K562 (cell line): Measurements from ENCODE around the gene NT5DC1. TPM values are rescaled to one million over a fixed set of nuclear protein-coding genes. Genes with fewer than 3 reads are reported as not detected.

Source experiments
- ASH1L ChIP-seq: fragments of 450-650 bp; IDR thresholded peaks from 2 replicates; pipeline ENCODE4 v1.6.1; 2018; ENCODE audit warnings: borderline replicate concordance, mild to moderate bottlenecking, low read depth; ENCODE audit not compliant: partially characterized antibody
- CHD7 ChIP-seq: fragments of 200-600 bp; sonication (generic); IDR thresholded peaks from one replicate; pipeline ENCODE4 v1.6.1; 2012; ENCODE audit warnings: mild to moderate bottlenecking, low read depth, low read length, inconsistent platforms
- FOXJ2 ChIP-seq: fragments of 200-800 bp; sonication (Bioruptor generic); IDR thresholded peaks from 2 replicates; pipeline ENCODE4 v1.6.1; 2016; ENCODE audit warnings: missing genetic modification characterization, missing compliant biosample characterization
- GTF2E2 ChIP-seq: fragments of 200-800 bp; sonication (Bioruptor generic); IDR thresholded peaks from 2 replicates; pipeline ENCODE4 v1.6.1; 2016; ENCODE audit warnings: missing genetic modification characterization, missing compliant biosample characterization
- HMBOX1 ChIP-seq: sonication (generic); IDR thresholded peaks from 2 replicates; pipeline ENCODE4 v1.6.1; 2016
- MTA1 ChIP-seq: fragments of 450-650 bp; IDR thresholded peaks from 2 replicates; pipeline ENCODE4 v1.6.1; 2017; ENCODE audit warnings: borderline replicate concordance
- NFRKB ChIP-seq: fragments of 450-650 bp; IDR thresholded peaks from 2 replicates; pipeline ENCODE4 v1.6.1; 2016; ENCODE audit warnings: low read depth
- PHF20 ChIP-seq: fragments of 450-650 bp; IDR thresholded peaks from 2 replicates; pipeline ENCODE4 v1.6.1; 2018; ENCODE audit not compliant: partially characterized antibody
- TEAD4 ChIP-seq, 2 experiments: sonication (generic) in 1 of 2; formaldehyde crosslinking in 1 of 2; IDR thresholded peaks; 2 replicates each; pipeline versions ENCODE4 v1.6.1 to v1.8.0; 2012 to 2022; ENCODE audit warnings: borderline replicate concordance in 1 of 2, inconsistent platforms in 1 of 2, low read length in 1 of 2, mild to moderate bottlenecking in 1 of 2, missing genetic modification reagents in 1 of 2
- ZNF707 ChIP-seq: fragments of 250-450 bp; sonication (Bioruptor Pico); conservative IDR thresholded peaks from 2 replicates; pipeline ENCODE4 v1.8.0; 2022; ENCODE audit warnings: inconsistent platforms, mild to moderate bottlenecking, moderate library complexity
- ZNF766 ChIP-seq: fragments of 200-800 bp; sonication (Bioruptor generic); conservative IDR thresholded peaks from 2 replicates; pipeline ENCODE4 v1.6.1; 2016; ENCODE audit warnings: missing genetic modification characterization, missing compliant biosample characterization
- polyA plus RNA-seq, 8 experiments: library from polyadenylated mRNA; depleted of rRNA in 4 of 8; stranded (reverse) in 5 of 8; unstranded in 3 of 8; fragments of >200 nt; fragmentation: Nextera tagmentation in 2 of 8; fragmentation: Illumina TruSeq in 1 of 8; extraction: Ambion mirVana in 2 of 8; extraction: Trizol in 1 of 8; gene quantifications; 2 replicates each; pipeline versions ENCODE4 v1.2.1 to v1.2.3, GENCODE V29; 2011 to 2014; ENCODE audit warnings: inconsistent platforms in 1 of 8, missing spikeins in 1 of 8
- total RNA-seq, 7 experiments: library from RNA; depleted of rRNA in 6 of 7; stranded (reverse); fragments of >200 nt in 6 of 7; fragmentation: Illumina TruSeq in 2 of 7; extraction: Trizol in 2 of 7; gene quantifications; 2 replicates each; pipeline versions ENCODE4 v1.2.1 to v1.2.3, GENCODE V29; 2011 to 2021; ENCODE audit warnings: low replicate concordance in 1 of 7

NT5DC1 gene
- total and polyA plus RNA-seq, 9 of the 15 experiments (the other 6 are each of a cell fraction or from before 2014, with no cell fraction given), result 4.9 to 28.5 (median 16.3) TPM

- TF ChIP-seq HMBOX1, result peak; percentile 49; the same call in 1 of the 2 replicates
- no peak for TF ChIP-seq MTA1
- 0 out of 2 replicates have a peak, but pooled peaks have one; percentile 41 for TF ChIP-seq ZNF766
- TF ChIP-seq ZNF707 (CRISPR knock-in tag), result no peak
- TF ChIP-seq PHF20, result no peak
- TF ChIP-seq CHD7, result no peak
- peak; percentile 84 for TF ChIP-seq TEAD4 (IDR thresholded peaks at IDR 0.05; ENCODE audit: low read length)
- no peak for TF ChIP-seq TEAD4 (CRISPR knock-in tag; IDR thresholded peaks at IDR 0.05; ENCODE audit: borderline replicate concordance)
- TF ChIP-seq FOXJ2 (tag), result peak; percentile 34; the same call in 1 of the 2 replicates
- no peak for TF ChIP-seq ASH1L
- peak; percentile 62; the same call in 1 of the 2 replicates for TF ChIP-seq GTF2E2
- peak; percentile 66; the same call in 1 of the 2 replicates for TF ChIP-seq NFRKB
These were observed 179.7 kb downstream of the NT5DC1 start (continued) for GRCh38 chr6:116280161-116280932.
